Chondrocyte (in vitro differentiated cells): ENCODE data around the gene HJV. TPM values are rescaled to one million over a fixed set of nuclear protein-coding genes. Genes with fewer than 3 reads are reported as not detected.

ENCODE experiments used
- DNase-seq: peaks from one replicate; pipeline ENCODE4 v3.0.0; 2021; ENCODE audit warnings: mixed read lengths, low spot score
- H3K27ac Mint-ChIP-seq: one replicate; pipeline ENCODE4 v1.8.0; 2021; ENCODE audit warnings: mild to moderate bottlenecking, moderate library complexity, mixed read lengths; ENCODE audit not compliant: unreplicated experiment
- H3K27me3 Mint-ChIP-seq: 2 replicates; pipeline ENCODE4 v1.8.0; 2021; ENCODE audit warnings: low read depth, mixed read lengths
- H3K36me3 Mint-ChIP-seq: 2 replicates; pipeline ENCODE4 v1.8.0; 2021; ENCODE audit warnings: low read depth, mixed read lengths
- H3K4me1 Mint-ChIP-seq: 2 replicates; pipeline ENCODE4 v1.8.0; 2021; ENCODE audit warnings: low read depth, mild to moderate bottlenecking, mixed read lengths
- H3K4me3 Mint-ChIP-seq: one replicate; pipeline ENCODE4 v1.8.0; 2021; ENCODE audit warnings: mild to moderate bottlenecking, moderate library complexity, mixed read lengths; ENCODE audit not compliant: unreplicated experiment
- H3K9me3 Mint-ChIP-seq: 2 replicates; pipeline ENCODE4 v1.8.0; 2021; ENCODE audit warnings: low read depth, mixed read lengths
- total RNA-seq: library from RNA; stranded (reverse); gene quantifications from 3 replicates; pipeline ENCODE4 v1.2.1, GENCODE V29; 2021
- TF ChIP-seq, protein P1 (sequence below): fragments of 200-600 bp; sonication (generic); IDR thresholded peaks from 2 replicates; pipeline ENCODE4 v1.5.0; 2021; ENCODE audit warnings: antibody characterized with exemption, mild to moderate bottlenecking, moderate library complexity

The HJV gene
- total RNA-seq, 1 donor from 2014 or later: not detected

DNA sequence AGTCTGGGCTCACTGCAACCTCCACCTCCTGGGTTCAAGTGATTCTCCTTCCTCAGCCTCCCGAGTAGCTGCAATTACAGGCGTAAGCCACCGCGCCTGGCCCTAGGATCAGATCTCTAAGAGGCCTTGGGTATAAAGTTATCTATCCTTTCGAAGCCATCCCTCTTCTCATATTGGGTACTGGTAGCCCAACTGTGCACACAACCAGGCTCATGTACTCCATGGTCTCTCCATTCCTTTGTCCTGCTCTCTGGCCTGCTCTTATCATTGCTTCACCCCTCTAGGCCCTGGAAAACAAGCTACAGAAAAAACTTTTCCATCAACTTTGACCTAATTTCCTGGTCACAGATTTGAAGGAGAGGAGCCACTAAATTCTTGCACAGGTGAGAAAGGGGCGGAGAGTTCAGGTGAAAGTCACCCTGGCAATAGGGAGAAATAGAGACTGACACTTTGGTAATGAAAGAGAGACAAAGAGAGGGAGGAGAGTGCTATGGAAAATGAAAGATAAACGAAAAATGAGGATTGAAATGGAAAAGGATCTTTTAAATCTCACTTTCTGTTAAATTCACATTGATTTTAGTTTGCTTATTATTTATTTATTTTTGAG is 31.2 kb downstream of the HJV start:
- Mint-ChIP-seq H3K4me3 (no peak overlapping the region), H3K27me3 (no peaks in the 10 kb centered on the region), H3K4me1 (peaks cover 29% of the 10 kb centered on the region), H3K27ac (no peak overlapping the region), H3K9me3 (no peaks in the 10 kb centered on the region), H3K36me3 (peaks cover 14% of the 10 kb centered on the region)
- TF ChIP-seq, protein P1, sequence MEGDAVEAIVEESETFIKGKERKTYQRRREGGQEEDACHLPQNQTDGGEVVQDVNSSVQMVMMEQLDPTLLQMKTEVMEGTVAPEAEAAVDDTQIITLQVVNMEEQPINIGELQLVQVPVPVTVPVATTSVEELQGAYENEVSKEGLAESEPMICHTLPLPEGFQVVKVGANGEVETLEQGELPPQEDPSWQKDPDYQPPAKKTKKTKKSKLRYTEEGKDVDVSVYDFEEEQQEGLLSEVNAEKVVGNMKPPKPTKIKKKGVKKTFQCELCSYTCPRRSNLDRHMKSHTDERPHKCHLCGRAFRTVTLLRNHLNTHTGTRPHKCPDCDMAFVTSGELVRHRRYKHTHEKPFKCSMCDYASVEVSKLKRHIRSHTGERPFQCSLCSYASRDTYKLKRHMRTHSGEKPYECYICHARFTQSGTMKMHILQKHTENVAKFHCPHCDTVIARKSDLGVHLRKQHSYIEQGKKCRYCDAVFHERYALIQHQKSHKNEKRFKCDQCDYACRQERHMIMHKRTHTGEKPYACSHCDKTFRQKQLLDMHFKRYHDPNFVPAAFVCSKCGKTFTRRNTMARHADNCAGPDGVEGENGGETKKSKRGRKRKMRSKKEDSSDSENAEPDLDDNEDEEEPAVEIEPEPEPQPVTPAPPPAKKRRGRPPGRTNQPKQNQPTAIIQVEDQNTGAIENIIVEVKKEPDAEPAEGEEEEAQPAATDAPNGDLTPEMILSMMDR: no peak
- no peak for DNase-seq

DNA sequence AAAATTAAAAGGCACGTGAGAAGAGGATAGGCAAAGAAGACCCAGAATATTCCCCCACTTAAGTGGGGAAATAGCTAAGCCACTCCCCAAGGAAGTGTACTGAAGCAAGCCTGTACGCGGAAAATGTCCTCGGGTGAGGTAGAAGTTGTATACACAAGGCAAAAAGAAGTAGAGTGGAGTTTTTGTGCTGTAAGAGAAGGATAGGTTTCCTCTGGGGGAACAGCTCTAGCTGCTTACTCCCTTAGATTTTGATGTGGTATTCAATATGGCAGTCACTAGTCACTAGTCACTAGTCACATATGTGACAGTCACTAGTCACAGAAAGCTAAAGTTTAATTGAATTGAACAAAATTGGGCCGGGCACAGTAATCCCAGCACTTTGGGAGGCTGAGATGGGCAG is 32.8 kb downstream of the HJV start:
- Mint-ChIP-seq H3K4me1 (peaks cover 21% of the 10 kb centered on the region), H3K4me3 (no peak overlapping the region), H3K27me3 (no peaks in the 10 kb centered on the region), H3K9me3 (no peaks in the 10 kb centered on the region), H3K36me3 (peaks cover 6% of the 10 kb centered on the region), H3K27ac (no peak overlapping the region)
- no peak for DNase-seq
- TF ChIP-seq, protein P1: no peak

DNA sequence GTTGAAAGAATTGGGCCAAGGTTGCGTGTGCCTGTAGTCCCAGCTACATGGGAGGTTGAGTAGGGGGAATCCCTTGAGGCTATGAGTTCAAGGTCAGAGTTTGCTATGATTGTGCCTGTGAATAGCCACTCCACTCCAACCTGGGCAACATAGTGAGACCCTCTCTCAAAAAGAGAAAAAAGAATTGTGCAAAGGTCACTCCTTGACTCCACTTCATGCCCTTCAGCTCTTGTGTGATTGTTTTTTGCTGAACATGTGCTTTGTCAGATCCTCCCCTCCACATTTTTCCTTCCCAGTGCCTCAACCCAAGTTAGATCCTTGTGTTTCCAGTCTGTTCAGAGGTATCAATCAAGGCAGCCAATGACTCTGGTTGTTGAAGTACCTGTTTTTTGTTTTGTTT is 33.6 kb downstream of the HJV start:
- peaks cover 23% of the 10 kb centered on the region for H3K4me1 Mint-ChIP-seq
- no peak overlapping the region for H3K4me3 Mint-ChIP-seq
- H3K36me3 Mint-ChIP-seq: no peaks in the 10 kb centered on the region
- no peak overlapping the region for H3K27ac Mint-ChIP-seq
- no peaks in the 10 kb centered on the region for H3K9me3 Mint-ChIP-seq
- TF ChIP-seq, protein P1: no peak
- DNase-seq: no peak
- no peaks in the 10 kb centered on the region for H3K27me3 Mint-ChIP-seq

DNA sequence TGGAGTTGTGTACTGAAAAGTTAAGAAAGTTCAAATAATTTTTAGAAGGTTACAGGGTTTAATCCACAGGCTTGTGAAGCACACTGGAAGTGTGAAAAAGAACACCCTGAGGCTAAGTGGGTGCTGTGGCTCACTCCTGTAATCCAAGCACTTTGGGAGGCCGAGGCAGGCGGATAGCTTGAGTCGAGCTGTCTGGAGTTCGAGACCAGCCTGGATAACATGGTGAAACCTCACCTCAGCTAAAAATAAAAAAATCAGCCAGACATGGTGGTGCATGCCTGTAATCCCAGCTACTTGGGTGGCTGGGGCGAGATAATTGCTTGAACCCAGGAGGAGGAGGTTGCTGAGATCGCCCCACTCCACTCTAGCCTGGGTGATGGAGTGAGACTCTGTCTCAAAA is 35.0 kb downstream of the HJV start:
- Mint-ChIP-seq H3K27me3 (no peaks in the 10 kb centered on the region), H3K4me1 (peaks cover 19% of the 10 kb centered on the region), H3K36me3 (no peaks in the 10 kb centered on the region), H3K27ac (no peak overlapping the region), H3K9me3 (no peaks in the 10 kb centered on the region), H3K4me3 (no peak overlapping the region)
- DNase-seq: no peak
- TF ChIP-seq, protein P1: no peak

DNA sequence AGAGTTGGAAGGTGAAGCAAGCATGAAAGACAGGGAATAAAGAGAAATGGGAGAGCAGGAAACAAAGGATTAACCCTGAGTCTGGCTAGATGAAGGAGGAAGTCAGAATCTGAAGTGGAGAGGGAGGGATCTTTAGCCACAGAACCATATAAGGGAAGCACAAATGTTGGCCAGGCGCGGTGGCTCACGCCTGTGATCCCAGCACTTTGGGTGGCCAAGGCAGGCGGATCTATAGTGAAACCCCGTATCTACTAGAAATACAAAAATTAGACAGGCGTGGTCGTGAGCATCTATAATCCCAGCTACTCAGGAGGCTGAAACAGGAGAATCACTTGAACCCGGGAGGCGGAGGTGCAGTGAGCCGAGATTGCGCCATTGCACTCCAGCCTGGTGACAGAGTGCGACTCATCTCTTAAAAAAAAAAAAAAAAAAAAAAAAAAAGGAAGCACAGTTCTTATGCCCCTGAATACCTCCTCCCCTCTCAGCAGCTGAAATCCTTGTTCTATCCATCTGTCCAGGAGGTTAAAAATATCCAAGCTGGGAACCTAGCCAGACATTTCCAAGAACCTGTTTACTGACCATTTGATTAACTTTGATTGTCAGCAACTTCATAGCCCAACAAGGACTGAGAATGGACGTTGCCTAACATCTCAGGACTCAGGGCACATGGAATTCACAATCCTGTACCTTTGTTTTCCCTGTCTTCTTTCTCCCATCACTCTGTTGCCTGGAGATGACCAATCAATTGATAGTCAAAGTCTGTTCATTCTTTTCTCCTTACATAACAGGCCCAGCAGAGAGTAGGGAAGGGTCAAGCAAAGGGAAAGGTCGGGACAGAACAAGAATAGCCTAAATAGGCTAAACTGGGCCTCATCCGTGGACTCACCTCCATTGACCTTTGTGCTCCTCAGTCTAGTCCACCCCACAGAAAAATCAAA is 35.8 kb downstream of the HJV start:
- TF ChIP-seq, protein P1: no peak
- H3K4me3 Mint-ChIP-seq: no peak overlapping the region
- no peaks in the 10 kb centered on the region for H3K27me3 Mint-ChIP-seq
- no peak for DNase-seq
- H3K36me3 Mint-ChIP-seq: no peaks in the 10 kb centered on the region
- peaks cover 19% of the 10 kb centered on the region for H3K4me1 Mint-ChIP-seq
- H3K9me3 Mint-ChIP-seq: no peaks in the 10 kb centered on the region
- H3K27ac Mint-ChIP-seq: no peak overlapping the region
